HG03139 (cell line): ENCODE measurements around the gene CRYAA.
"Not testable (repeated sequence)": the region's sequence is repeated elsewhere in the genome, so short reads cannot be mapped to it uniquely, and the experiment has no call there.

ENCODE experiments used
- ATAC-seq: cut with Tn5 transposase; IDR thresholded peaks from one replicate; pipeline ENCODE4 v1.9.1; 2021; ENCODE audit not compliant: unreplicated experiment

Gene CRYAA

DNA sequence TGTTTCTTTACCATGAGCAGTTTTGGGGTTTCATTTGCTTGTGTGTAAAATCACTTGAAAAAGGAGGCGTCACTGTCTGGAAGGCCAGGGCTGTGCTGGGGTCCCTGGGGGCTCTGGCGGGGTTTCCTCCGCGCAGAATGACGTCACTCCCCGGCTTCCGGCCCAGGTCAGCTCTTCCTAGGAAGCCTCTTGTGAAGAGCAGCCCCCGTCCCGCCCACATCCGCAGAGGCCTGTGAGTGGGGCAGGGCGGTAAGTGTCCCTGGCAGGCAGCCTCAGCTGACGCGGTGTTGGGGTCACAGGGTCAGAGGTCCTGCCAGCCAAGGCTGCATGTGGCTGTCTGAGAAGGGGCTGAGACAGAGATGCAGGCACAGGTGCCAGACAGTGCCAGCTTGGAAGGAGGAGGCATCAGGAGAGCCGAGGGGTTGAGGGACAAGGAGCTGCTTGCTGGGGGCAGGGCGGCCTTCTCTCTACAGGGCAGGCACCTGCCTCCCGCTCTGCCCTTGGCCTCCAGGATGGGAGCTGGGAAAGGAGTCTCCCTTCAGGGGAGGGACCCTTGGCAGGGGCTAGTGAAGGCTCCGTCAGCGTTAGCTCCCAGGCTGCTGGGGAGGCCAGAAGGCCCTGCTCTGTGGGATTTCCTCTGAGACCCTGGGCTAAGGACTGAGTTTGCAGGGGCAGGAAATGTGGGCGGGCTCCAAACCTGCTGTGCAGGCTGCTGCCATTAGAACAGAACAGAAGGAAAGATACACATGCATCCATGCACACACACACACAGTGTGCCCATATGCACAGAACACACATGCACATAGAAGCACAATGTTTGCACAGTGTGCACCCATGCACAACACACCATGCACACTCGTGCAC lies 8.5 kb downstream of the CRYAA start:
- not testable (repeated sequence) for ATAC-seq

DNA sequence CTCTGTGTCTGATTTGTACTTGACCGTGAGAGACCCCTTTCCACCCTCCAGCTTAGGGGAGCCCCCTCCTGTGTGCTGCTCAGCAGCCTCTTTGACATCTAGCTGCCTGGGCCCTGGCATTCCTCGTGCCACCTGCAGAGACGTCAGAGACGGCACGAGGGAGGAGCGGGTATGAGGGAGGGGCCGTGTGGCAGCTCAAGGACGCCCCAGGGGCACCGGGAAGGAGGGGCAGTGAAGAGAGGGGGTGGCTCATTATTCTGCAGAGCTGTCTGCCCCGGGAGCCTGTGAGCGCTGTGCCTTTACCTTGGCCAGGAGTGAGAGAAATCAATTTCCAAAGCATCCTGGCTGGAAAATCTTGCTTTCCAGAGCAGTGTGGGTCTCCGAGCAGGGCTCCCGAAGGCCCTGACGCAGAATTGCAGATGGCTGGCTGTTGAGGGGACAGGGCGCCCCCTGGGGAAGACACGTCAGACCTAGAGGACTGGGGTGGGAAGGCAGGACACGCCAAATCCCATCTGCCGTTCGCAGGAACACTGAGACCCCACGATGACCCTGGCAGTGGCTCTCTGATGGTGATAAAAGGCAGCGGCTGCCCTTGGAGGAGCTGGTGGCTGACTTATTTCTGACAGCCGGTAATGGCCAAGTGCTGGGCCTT lies 9.5 kb downstream of the CRYAA start:
- not testable (repeated sequence) for ATAC-seq

DNA sequence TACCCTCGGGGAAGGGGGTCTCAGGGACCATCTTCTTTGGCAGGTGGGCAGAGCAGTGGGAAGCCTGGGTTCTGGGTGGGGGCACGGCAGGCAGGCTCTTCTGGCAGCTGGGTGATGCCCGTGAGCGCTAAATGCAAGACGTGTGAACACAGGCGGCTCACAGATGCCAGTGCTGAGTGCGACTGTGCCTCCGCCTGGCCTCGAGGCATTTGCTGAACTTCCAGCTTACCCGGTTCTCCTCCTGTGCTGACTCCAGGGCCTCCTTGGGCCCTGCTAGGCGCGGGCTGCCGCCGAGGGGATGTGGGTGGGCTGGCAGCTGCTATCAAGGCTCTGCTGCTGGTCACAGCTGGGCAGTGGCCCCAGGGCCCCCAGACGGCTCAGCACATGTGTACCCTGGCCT lies 12.2 kb downstream of the CRYAA start:
- ATAC-seq = not testable (repeated sequence)

DNA sequence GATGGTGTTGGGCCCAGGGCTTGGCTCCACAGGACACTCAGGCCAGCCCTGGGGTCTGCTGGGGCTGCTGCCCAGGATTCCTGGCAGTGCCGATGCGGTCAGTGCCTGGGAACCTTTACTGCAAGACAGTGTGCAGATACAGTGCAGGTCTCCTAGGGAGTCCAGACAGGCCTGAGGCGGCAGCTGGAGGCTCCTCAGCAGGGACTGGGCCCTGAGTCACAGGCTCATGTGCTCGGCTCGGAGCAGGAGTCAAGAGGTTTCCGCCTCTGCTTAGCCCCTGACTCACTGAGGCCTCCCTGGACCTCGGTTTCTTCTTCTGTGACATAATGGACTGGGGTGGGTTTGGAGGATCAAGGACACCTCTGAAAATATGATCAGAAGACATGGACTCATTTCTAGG lies 18.5 kb downstream of the CRYAA start:
- ATAC-seq = not testable (repeated sequence)

DNA sequence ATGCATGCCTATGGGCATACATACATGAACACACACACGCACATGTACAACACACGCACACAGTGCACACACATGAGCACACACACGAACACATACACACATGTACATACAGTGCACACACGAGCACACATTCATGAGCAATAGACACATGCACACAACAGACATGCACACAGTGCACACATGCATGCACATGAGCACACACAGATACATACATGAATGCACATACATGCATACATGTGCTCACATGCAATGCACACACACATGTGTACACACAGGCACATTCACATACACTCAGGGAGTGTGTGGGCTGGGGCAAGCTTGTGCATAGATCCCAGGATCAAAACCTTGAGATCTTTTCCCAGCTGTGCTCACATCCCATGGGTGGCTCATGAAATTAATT lies 18.9 kb downstream of the CRYAA start:
- no peak for ATAC-seq

DNA sequence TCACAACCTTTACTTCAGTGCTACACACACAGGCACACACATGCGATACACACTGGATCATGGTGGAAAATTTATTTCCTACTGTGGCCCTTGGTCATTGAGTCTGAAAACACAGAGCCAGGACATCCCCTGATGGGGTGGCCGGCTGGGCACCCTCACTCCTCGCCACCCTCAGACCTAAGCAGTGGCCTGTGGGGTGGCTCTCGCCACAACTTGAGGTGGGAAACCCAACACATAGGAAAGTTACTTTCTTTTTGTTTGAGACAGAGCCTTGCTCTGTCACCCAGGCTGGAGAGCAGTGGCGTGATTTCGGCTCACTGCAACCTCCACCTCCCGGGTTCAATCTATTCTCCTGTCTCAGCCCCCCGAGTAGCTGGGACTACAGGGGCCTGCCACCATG lies 19.4 kb downstream of the CRYAA start:
- no peak for ATAC-seq

DNA sequence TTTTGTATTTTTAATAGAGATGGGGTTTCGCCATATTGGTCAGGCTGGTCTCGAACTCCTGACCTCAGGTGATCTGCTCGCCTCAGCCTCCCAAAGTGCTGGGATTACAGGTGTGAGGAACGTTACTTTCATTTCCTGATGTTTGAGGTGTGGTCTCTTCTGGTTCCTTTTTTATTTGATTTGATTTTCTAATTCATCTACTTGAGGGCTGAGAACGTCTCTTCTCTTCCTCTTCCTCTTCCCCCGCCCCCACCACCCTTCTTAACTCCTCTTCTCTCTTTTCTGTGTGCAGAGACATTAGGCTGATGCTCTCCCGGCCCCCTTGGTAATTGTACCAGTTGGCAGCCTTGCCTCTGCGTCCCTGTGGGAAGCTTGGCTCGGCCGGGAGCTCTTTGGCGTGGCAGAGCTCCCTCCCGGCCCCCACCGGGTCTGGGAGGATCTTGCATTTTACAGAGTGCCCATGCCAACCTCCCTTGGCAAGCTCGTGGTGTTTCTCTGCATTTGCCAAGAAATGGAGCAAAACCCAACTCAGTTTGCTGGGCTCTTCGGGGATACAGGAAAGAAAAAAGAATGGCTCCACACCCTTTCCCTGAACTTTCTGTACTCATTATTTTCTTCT lies 19.9 kb downstream of the CRYAA start:
- no peak for ATAC-seq

DNA sequence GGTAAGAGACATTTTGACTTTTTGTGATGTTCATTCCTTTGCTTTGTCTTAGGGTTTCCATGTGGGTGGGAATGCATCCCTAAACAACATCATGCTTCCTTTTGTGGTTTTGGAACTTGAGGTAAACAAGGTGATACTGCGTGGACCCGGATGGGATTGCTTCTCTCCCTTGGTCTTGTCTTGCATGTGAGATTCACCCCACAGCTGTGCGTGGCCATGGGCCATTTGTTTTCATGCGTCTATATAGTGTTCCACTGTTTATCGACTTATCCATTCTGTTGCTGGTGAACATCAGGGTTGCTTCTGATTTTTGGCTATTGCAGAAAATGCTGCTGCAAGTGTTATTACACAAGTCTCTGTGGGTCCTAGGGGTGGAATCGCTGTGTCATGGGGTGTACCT lies 21.1 kb downstream of the CRYAA start:
- ATAC-seq = no peak

DNA sequence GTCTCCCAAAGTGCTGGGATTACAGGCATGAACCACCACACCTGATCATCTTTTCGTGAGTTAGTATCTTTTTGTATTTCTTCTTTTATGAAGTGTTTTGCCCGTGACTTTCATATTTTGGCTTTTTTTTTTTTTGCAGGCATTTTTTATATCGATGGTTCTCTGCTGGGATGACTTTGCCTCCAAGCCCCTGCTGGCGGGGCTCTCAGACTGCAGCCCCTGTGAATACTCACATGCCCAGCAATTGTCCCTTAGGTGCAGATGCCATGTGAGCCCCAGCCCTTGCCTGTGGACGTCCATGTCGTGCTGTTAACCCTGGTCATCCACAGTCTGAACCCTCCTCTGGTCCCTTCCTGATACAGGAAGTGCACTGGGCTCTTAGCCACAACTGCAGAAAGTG lies 21.7 kb downstream of the CRYAA start:
- ATAC-seq = no peak

DNA sequence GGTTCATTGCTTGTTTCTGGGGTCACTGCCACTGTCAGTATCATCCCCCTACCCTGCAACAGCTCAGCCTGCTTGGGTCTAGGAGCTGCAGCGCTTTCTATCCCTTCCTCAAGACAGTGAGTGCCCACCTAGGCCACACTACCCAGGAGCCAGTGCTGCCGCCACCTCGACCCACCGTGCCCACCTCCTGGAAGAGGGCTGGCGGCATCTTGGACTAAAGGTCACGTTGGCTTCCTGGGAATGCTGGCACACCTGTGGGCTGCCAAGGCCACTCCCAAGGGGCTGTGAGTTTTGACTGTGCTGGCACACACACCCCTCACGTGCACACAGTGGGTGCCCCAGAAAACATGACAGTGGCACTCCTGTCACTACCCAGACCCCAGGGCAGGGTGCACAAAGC lies 22.1 kb downstream of the CRYAA start:
- no peak for ATAC-seq

DNA sequence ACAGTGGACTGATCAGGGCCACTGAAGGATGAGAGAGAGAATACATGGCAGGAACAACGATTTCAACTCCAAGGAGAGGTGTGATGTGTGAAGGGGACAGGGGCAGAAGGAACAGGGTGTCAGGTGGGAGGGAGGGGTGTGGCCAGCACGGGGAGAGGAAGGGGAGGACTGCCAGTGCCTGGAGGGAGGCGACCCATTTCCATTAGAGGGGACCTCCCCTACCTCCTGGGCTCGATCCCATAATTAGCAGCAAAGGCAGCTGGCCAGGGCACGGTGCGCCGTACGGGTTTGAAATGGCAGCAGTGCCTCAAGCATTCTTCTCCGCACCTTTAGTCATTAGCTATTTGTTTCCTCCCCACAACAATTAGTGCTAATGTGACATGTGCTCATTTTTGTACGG lies 22.7 kb downstream of the CRYAA start:
- no peak for ATAC-seq

DNA sequence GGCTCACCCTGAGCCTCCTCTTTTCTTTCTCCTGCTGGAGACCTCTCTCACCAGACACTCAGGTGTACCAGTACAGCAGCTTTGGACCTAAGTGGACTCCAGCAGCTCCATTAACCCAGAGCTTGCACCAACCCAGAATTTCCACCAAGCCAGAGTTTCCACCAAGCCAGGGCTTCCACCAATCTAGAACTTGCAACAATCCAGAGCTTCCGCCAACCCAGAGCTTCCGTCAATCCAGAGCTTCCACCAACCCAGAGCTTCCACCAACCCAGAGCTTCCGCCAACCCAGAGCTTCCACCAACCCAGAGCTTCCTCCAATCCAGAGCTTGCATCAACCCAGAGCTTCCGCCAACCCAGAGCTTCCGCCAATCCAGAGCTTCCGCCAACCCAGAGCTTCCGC lies 23.2 kb downstream of the CRYAA start:
- ATAC-seq = no peak

DNA sequence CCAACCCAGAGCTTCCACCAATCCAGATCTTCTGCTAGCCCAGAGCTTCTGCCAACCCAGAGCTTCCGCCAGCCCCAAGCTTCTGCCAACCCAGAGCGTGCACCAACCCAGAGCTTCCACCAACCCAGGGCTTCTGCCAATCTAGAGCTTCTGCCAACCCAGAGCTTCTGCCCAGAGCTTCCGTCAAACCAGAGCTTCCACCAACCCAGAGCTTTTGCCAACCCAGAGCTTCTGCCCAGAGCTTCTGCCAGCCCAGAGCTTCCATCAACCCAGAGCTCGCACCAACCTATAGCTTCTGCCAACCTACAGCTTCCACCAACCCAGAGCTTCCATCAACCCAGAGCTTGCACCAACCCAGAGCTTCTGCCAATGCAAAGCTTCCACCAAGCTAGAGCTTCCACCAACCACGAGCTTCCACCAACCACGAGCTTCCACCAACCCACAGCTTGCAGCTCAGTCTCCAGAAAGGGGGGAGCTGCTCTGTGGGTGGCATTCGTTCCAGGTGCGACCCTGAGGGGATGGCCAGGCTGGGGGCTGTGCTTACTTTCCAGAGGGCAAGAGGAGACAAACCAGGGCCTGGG lies 23.8 kb downstream of the CRYAA start:
- no peak for ATAC-seq

DNA sequence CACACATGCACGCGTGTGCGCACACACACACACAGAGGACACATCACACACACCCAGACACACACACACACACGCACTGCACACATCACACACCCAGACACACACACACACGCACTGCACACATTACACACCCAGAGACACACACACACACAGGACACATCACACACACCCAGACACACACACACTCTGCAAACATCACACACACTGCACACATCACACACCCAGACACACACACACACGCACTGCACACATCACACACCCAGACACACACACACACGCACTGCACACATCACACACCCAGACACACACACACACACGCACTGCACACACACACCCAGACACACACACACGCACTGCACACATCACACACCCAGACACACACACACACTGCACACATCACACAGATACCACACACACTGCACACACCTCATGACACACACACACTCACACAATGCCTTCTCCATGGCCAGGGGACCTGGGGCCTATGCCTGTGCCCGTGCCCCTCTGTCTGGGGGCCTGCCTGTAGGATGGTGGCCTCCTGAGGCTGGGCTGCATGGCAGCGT lies 24.4 kb downstream of the CRYAA start:
- no peak for ATAC-seq

DNA sequence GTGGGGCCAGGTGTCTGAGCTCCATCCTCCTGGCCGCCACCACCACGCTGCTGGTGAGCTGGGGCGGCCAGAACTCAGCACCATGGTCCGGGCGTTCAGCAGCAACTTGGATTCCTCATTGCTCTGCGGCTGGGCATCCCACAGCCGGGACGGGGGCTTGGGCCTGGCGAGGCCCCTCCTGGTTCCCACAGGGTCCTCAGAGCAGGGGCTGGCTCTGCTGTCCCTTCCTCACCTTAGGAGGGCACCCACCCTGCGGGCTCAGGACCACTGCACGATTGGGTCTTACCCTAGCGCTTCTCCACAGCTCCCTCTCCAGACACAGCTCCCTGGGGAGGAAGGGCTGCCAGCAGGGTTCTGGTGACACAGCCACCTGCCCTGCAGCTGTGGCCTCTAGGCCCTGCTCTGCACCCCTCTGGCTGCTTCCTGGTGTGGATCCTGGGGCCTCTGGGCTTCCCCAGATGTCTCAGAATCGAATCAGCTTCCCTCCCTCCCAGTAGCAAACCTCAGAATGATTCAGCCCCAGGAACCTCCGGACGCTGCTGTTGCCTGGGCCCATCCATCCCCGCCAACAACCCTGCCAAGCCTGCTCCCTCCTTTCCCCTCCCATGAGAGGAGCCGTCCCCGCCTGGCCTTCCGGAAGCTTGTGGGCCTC lies 25.0 kb downstream of the CRYAA start:
- ATAC-seq = no peak

DNA sequence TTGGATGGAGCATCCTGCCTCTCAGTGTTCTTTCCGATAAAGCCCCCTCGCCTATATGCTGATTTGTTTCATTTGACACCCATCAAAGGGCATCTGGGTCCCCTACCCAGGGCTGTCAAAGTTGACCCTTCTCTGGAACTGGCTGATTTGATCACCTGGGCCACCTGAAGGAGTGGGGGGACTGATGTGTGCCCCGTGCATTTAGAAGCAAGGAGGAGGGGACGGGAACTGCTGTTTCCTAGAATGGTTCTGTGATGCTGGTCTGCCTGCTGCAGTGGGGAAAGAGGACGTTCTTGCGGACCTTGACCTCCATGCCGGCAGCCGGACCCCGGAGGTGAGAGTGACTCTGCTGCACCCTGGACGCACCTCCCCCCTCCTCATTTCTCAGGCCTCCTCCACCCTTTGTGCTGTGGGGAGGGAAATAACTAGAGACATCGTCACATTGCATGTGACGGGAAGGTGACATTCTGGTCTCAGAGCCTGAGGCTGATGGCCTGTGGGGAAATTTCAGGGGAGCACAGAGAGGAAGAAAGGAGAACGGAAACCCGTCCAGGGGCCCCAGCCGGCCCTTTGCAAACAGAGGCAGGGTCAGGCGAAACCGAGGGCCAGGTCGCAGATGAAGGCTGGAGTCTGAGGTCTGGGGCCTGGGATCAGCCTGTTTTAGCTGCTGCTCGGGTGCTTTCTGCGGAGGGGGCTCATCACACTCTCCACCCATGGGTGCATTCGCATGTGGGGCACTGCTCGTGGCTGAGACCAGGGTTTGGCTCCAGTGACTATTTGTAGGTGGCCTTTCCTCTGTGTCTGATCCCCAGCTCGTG lies 25.7 kb downstream of the CRYAA start:
- no peak for ATAC-seq

DNA sequence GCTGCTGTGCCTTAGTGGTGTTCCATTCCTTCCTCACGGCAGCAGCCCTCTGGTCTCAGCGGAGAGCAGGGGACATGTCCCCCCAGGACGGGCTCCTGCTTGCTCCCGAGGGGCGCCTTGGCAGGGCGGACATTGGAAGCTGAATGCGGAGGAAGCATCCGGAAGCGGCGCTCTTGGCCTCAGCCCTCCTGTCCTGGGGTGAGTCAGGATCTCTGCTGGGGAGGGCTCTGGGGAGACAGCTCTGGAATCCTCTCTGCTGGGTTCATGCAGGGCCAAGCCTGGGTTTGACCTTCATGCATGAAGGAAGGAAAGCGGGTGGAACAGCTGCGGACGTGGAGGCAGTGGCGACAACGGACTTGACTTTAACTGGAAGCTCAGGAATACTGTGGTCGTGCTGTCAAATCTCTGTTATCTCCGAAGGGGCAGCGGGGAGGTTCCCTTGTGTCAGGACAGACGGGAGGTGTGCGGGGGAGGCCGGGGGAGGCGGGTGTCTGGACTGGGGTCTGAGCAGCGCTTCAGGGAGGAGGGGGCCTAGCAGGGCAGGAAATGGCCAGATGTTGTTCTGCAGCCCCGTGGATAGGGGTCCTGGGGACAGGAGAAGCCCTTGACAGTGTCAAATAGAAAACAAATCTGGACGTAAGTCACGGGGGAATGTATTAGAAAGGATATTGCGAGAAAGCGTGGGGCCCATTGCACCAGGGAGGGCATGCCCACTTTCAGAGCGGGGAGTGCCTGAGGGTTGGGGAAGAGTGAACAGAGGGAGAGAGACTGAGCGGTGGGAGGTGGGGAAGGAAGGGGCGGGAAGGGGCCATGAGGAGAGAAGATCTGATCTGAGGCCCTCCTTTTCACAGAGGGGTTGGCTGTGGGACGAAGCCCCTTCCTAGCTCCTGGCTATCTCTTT lies 26.6 kb downstream of the CRYAA start:
- ATAC-seq = no peak

DNA sequence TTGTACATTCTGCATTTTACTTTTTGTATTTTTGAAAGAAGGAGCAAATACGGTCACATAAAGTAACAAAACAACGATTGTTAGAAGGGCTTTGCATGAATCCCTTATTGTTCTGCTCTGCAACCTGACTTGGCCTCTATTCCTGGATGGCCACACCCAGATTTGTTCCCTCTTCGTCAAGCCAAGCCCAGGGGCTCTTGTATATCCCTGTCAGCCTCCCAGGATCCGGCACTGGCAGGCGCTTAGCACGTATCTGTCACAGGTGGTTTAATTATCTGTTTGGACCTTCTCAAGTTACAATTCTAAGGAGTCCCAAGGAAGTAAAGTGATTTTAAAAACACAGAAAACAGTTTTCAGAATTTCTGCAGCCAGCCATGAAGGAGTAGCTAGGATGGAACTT lies 28.0 kb downstream of the CRYAA start:
- no peak for ATAC-seq

DNA sequence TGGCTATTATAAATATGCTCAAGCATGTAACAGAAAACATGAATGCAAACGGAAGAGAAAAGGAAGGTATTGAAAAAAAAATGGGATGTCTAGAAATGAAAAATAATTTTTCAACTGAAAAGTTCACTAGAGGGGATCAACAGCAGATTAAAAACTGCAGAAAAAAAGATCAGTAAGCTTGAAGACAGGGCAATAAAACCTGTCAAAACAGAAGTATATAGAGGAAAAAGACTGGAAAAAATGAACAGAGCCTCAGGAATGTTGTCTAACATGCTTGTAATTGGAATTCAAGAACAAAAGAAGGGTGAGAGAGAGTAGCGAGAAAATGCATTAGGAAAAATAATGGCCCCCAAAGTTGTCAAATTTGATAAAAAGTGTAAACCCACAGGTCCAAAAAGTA lies 29.6 kb downstream of the CRYAA start:
- no peak for ATAC-seq
